H9 (cell line): Measurements from ENCODE around the gene DGKB. TPM values are rescaled to one million over a fixed set of nuclear protein-coding genes. Genes with fewer than 3 reads are reported as not detected.
A peak's percentile ranks its signal among the peaks of the same experiment; 100 is the strongest.

Source experiments
- DNase-seq: peaks from one replicate; pipeline ENCODE4 v3.0.0-alpha.2; 2017
- H2AFZ ChIP-seq: one replicate; pipeline ENCODE4 v1.6.1; 2013; ENCODE audit warnings: mild to moderate bottlenecking, low read length, control low read depth, moderate library complexity
- H2AK5ac ChIP-seq: 2 replicates; pipeline ENCODE4 v1.6.1; 2013; ENCODE audit warnings: low read length, control low read depth, mixed read lengths; ENCODE audit not compliant: insufficient read length
- H2BK120ac ChIP-seq: one replicate; pipeline ENCODE4 v1.6.1; 2013; ENCODE audit warnings: low read depth, mild to moderate bottlenecking, low read length, control low read depth, inconsistent platforms; ENCODE audit not compliant: poor library complexity, severe bottlenecking
- H2BK12ac ChIP-seq: 2 replicates; pipeline ENCODE4 v1.6.1; 2013; ENCODE audit warnings: low read length, control low read depth, mixed read lengths, low read depth; ENCODE audit not compliant: insufficient read length
- H2BK15ac ChIP-seq: 2 replicates; pipeline ENCODE4 v1.6.1; 2013; ENCODE audit warnings: low read depth, low read length, control low read depth
- H2BK20ac ChIP-seq: one replicate; pipeline ENCODE4 v1.6.1; 2013; ENCODE audit warnings: low read depth, mild to moderate bottlenecking, low read length, control low read depth, inconsistent platforms; ENCODE audit not compliant: poor library complexity, severe bottlenecking
- H2BK5ac ChIP-seq: 2 replicates; pipeline ENCODE4 v1.6.1; 2013; ENCODE audit warnings: low read length, control low read depth, mixed read lengths; ENCODE audit not compliant: insufficient read length
- H3K14ac ChIP-seq: 2 replicates; pipeline ENCODE4 v1.6.1; 2013; ENCODE audit warnings: low read length, control low read depth; ENCODE audit not compliant: insufficient read depth
- H3K18ac ChIP-seq: 2 replicates; pipeline ENCODE4 v1.6.1; 2013; ENCODE audit warnings: low read depth, mild to moderate bottlenecking, mixed read lengths, low read length, control low read depth; ENCODE audit not compliant: insufficient read length
- H3K23ac ChIP-seq: 2 replicates; pipeline ENCODE4 v1.6.1; 2013; ENCODE audit warnings: low read length, control low read depth, mixed read lengths, low read depth; ENCODE audit not compliant: insufficient read length
- H3K23me2 ChIP-seq: 2 replicates; pipeline ENCODE4 v1.6.1; 2013; ENCODE audit warnings: low read depth, mild to moderate bottlenecking, mixed read lengths, low read length, control low read depth; ENCODE audit not compliant: insufficient read length, poor library complexity, severe bottlenecking
- H3K27ac ChIP-seq: 2 replicates; pipeline ENCODE4 v1.5.1; 2013; ENCODE audit warnings: low read length, control low read depth, mixed read lengths, low read depth; ENCODE audit not compliant: insufficient read length
- H3K27me3 ChIP-seq: 2 replicates; pipeline ENCODE4 v1.6.1; 2013; ENCODE audit warnings: low read length, control low read depth, inconsistent platforms; ENCODE audit not compliant: insufficient read depth
- H3K4ac ChIP-seq: 2 replicates; pipeline ENCODE4 v1.6.1; 2013; ENCODE audit warnings: low read depth, mild to moderate bottlenecking, control low read depth, inconsistent platforms, low read length, moderate library complexity
- H3K4me1 ChIP-seq: 2 replicates; pipeline ENCODE4 v1.6.1; 2013; ENCODE audit warnings: low read length, control low read depth, inconsistent platforms; ENCODE audit not compliant: insufficient read depth
- H3K4me2 ChIP-seq: 2 replicates; pipeline ENCODE4 v1.6.1; 2013; ENCODE audit warnings: low read length, control low read depth, mixed read lengths; ENCODE audit not compliant: insufficient read length, insufficient read depth
- H3K56ac ChIP-seq: 2 replicates; pipeline ENCODE4 v1.6.1; 2013; ENCODE audit warnings: low read depth, mild to moderate bottlenecking, mixed read lengths, low read length, control low read depth; ENCODE audit not compliant: insufficient read length
- H3K79me1 ChIP-seq: 2 replicates; pipeline ENCODE4 v1.6.1; 2013; ENCODE audit warnings: low read depth, mild to moderate bottlenecking, moderate library complexity, low read length, control low read depth, inconsistent platforms; ENCODE audit not compliant: insufficient read depth, poor library complexity, severe bottlenecking
- H3K79me2 ChIP-seq: 2 replicates; pipeline ENCODE4 v1.6.1; 2013; ENCODE audit warnings: low read length, control low read depth, inconsistent platforms; ENCODE audit not compliant: insufficient read depth
- H3K9ac ChIP-seq: 2 replicates; pipeline ENCODE4 v1.6.1; 2013; ENCODE audit warnings: low read length, control low read depth, mixed read lengths; ENCODE audit not compliant: insufficient read length; ENCODE audit errors: extremely low read depth
- H3K9me3 ChIP-seq: one replicate; pipeline ENCODE4 v1.6.1; 2013; ENCODE audit warnings: low read depth, low read length, inconsistent platforms; ENCODE audit not compliant: control insufficient read depth
- H3T11ph ChIP-seq: one replicate; pipeline ENCODE4 v1.6.1; 2013; ENCODE audit warnings: mild to moderate bottlenecking, low read length, control low read depth, inconsistent platforms
- H4K20me1 ChIP-seq: one replicate; pipeline ENCODE4 v1.6.1; 2013; ENCODE audit not compliant: control insufficient read depth, insufficient read length, insufficient read depth
- H4K5ac ChIP-seq: 2 replicates; pipeline ENCODE4 v1.6.1; 2013; ENCODE audit warnings: low read depth, mild to moderate bottlenecking, mixed read lengths, low read length, control low read depth; ENCODE audit not compliant: insufficient read length
- H4K8ac ChIP-seq: replicated peaks from 2 replicates; pipeline ENCODE4 v1.6.1; 2013; ENCODE audit warnings: low read length, control low read depth, mixed read lengths, low read depth; ENCODE audit not compliant: insufficient read length
- H4K91ac ChIP-seq: 2 replicates; pipeline ENCODE4 v1.6.1; 2013; ENCODE audit warnings: low read depth, mild to moderate bottlenecking, moderate library complexity, mixed read lengths, low read length, control low read depth; ENCODE audit not compliant: insufficient read length
- H3K27ac Mint-ChIP-seq, 3 experiments: 2 replicates in 2 of 3; 3 replicates in 1 of 3; pipeline ENCODE4 v1.8.0; 2020 to 2021; ENCODE audit warnings: mixed read lengths in 3 of 3, mild to moderate bottlenecking in 1 of 3, moderate library complexity in 1 of 3
- H3K27me3 Mint-ChIP-seq: 2 replicates; pipeline ENCODE4 v1.8.0; 2021; ENCODE audit warnings: low read depth, mild to moderate bottlenecking, moderate library complexity, mixed read lengths
- H3K36me3 Mint-ChIP-seq, 3 experiments: 2 replicates in 2 of 3; 3 replicates in 1 of 3; pipeline ENCODE4 v1.8.0; 2020 to 2021; ENCODE audit warnings: low read depth in 3 of 3, mixed read lengths in 3 of 3; ENCODE audit not compliant: insufficient read depth in 1 of 3
- H3K4me1 Mint-ChIP-seq, 2 experiments: 2 replicates each; pipeline ENCODE4 v1.8.0; 2020; ENCODE audit warnings: mixed read lengths in 2 of 2
- H3K4me3 Mint-ChIP-seq, 2 experiments: 2 replicates in 1 of 2; 3 replicates in 1 of 2; pipeline ENCODE4 v1.8.0; 2020 to 2021; ENCODE audit warnings: mild to moderate bottlenecking in 2 of 2, mixed read lengths in 2 of 2, moderate library complexity in 1 of 2
- H3K9me3 Mint-ChIP-seq, 2 experiments: 2 replicates in 1 of 2; 3 replicates in 1 of 2; pipeline ENCODE4 v1.8.0; 2020; ENCODE audit warnings: mild to moderate bottlenecking in 2 of 2, mixed read lengths in 2 of 2, moderate library complexity in 1 of 2
- WGBS: extraction: QIAGEN DNeasy Blood & Tissue Kit; methylation state at CpG from one replicate; pipeline ENCODE4 v1.1.7; 2013; ENCODE audit warnings: missing lambda C conversion rate, low lambda C conversion rate, mixed read lengths; ENCODE audit not compliant: insufficient read length; ENCODE audit errors: extremely low coverage; 5-methylcytosine and 5-hydroxymethylcytosine counted together
- total RNA-seq: library from RNA; stranded (reverse); gene quantifications from 2 replicates; pipeline ENCODE4 v1.2.1, GENCODE V29; 2021
- TF ChIP-seq, protein P1 (sequence below): fragments of 200-600 bp; sonication (generic); conservative IDR thresholded peaks from 3 replicates; pipeline ENCODE4 v1.8.0; 2021; ENCODE audit warnings: antibody characterized with exemption, mild to moderate bottlenecking

DGKB gene
- total RNA-seq, 1 experiment from 2014 or later, result 0.26 TPM

- Mint-ChIP-seq H3K36me3 (no peaks in the 10 kb centered on the region; a peak in 1 of 7 replicates), H3K9me3 (no peaks in the 10 kb centered on the region), H3K4me3 (no peak overlapping the region), H3K4me1 (peaks cover 0 to 3% of the 10 kb centered on the region in 2 experiments; a peak in 2 of 4 replicates), H3K27ac (peak overlapping the region in 1 of 3 experiments; percentile 51; a peak in 1 of 7 replicates), H3K27me3 (no peaks in the 10 kb centered on the region)
- H4K8ac ChIP-seq, result no peak overlapping the region
- H2BK12ac ChIP-seq, result no peak overlapping the region
- H3K23me2 ChIP-seq, result no peaks in the 10 kb centered on the region
- no peaks in the 10 kb centered on the region for H3K4me1 ChIP-seq
- no peak overlapping the region for H2AFZ ChIP-seq
- no peak overlapping the region for H3K18ac ChIP-seq
- no peak overlapping the region for H2BK5ac ChIP-seq
- no peak overlapping the region for H3K4me2 ChIP-seq
- no peak overlapping the region for H2BK20ac ChIP-seq
- H2BK120ac ChIP-seq, result no peak overlapping the region
- no peak overlapping the region for H4K91ac ChIP-seq
- H3K56ac ChIP-seq, result no peak overlapping the region
- H3K9me3 ChIP-seq, result no peaks in the 10 kb centered on the region
- TF ChIP-seq, protein P1, sequence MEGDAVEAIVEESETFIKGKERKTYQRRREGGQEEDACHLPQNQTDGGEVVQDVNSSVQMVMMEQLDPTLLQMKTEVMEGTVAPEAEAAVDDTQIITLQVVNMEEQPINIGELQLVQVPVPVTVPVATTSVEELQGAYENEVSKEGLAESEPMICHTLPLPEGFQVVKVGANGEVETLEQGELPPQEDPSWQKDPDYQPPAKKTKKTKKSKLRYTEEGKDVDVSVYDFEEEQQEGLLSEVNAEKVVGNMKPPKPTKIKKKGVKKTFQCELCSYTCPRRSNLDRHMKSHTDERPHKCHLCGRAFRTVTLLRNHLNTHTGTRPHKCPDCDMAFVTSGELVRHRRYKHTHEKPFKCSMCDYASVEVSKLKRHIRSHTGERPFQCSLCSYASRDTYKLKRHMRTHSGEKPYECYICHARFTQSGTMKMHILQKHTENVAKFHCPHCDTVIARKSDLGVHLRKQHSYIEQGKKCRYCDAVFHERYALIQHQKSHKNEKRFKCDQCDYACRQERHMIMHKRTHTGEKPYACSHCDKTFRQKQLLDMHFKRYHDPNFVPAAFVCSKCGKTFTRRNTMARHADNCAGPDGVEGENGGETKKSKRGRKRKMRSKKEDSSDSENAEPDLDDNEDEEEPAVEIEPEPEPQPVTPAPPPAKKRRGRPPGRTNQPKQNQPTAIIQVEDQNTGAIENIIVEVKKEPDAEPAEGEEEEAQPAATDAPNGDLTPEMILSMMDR, result no peak
- H3K4ac ChIP-seq, result no peak overlapping the region
- H4K20me1 ChIP-seq, result no peaks in the 10 kb centered on the region
- peak; percentile 32 for DNase-seq
- no peak overlapping the region for H4K5ac ChIP-seq
- no peak overlapping the region for H2AK5ac ChIP-seq
- WGBS, result no CpG with 5 or more reads among the region's 8 CpGs
- H3T11ph ChIP-seq, result no peak overlapping the region
- H3K79me2 ChIP-seq, result no peaks in the 10 kb centered on the region
- no peaks in the 10 kb centered on the region for H3K27me3 ChIP-seq
- H3K14ac ChIP-seq, result no peak overlapping the region
- H2BK15ac ChIP-seq, result no peak overlapping the region
- no peaks in the 10 kb centered on the region for H3K79me1 ChIP-seq
- no peak overlapping the region for H3K9ac ChIP-seq
- H3K23ac ChIP-seq, result no peak overlapping the region
- no peak overlapping the region for H3K27ac ChIP-seq
These were observed 26.5 kb downstream of the DGKB start for GRCh38 chr7:14875941-14876587.
